Kidney (tissue), 14 donors: ENCODE results near the gene HOXA10. TPM values are rescaled to one million over a fixed set of nuclear protein-coding genes. Genes with fewer than 3 reads are reported as not detected.

Source experiments
- DNase-seq, 5 donors: peaks; one replicate each; pipeline ENCODE4 v3.0.0-alpha.2; 2013 to 2020
- FAIRE-seq: peaks from 2 replicates; lab custom pipeline; 2012; peaks lifted over from hg19 to GRCh38; lab: Jason Lieb, UNC
- H3K27ac ChIP-seq, 2 donors: one replicate each; pipeline ENCODE4 v1.7.0; 2013; ENCODE audit warnings: low read depth in 2 of 2, low read length in 2 of 2, inconsistent platforms in 1 of 2
- H3K27me3 ChIP-seq: one replicate; pipeline ENCODE4 v1.7.1; 2013; ENCODE audit warnings: low read length, inconsistent platforms; ENCODE audit not compliant: control insufficient read depth, insufficient read depth
- H3K36me3 ChIP-seq, 3 donors: one replicate each; pipeline versions ENCODE4 v1.7.0 to v1.7.1; 2013; ENCODE audit warnings: low read length in 3 of 3, control low read depth in 1 of 3, inconsistent platforms in 1 of 3; ENCODE audit not compliant: insufficient read depth in 3 of 3, control insufficient read depth in 2 of 3
- H3K4me1 ChIP-seq, 3 donors: one replicate each; pipeline versions ENCODE4 v1.7.0 to v1.7.1; 2013; ENCODE audit warnings: low read length in 3 of 3, inconsistent platforms in 1 of 3, low read depth in 1 of 3; ENCODE audit not compliant: control insufficient read depth in 2 of 3, insufficient read depth in 2 of 3
- H3K4me3 ChIP-seq, 3 donors: one replicate each; pipeline versions ENCODE4 v1.7.0 to v1.8.1; 2013; ENCODE audit warnings: low read length in 3 of 3, control low read depth in 1 of 3, inconsistent platforms in 1 of 3
- H3K9ac ChIP-seq, 3 donors: one replicate each; pipeline versions ENCODE4 v1.7.0 to v1.7.1; 2013; ENCODE audit warnings: low read length in 3 of 3, control low read depth in 1 of 3, inconsistent platforms in 1 of 3
- H3K9me3 ChIP-seq, 3 donors: one replicate each; pipeline versions ENCODE4 v1.7.0 to v1.7.1; 2013; ENCODE audit warnings: low read length in 3 of 3, control low read depth in 1 of 3, inconsistent platforms in 1 of 3; ENCODE audit not compliant: control insufficient read depth in 2 of 3, insufficient read depth in 1 of 3
- intact Hi-C: fragments of 100-400 bp; cut with DNase I; formaldehyde crosslinking; loops from one replicate; pipeline ENCODE4 v1.11.1; 2022
- polyA plus RNA-seq: library from polyadenylated mRNA; stranded (reverse); fragments of 350-450 nt; fragmentation: Illumina TruSeq; extraction: RNeasy Lipid Tissue Mini Kit (QIAGEN cat#74804); gene quantifications from one replicate; pipeline ENCODE4 v1.2.3, GENCODE V29; 2014; ENCODE audit warnings: low read depth, low replicate concordance; ENCODE audit not compliant: insufficient read depth
- total RNA-seq: library from RNA; stranded (reverse); fragmentation: NEBNext Ultra II Directional; extraction: Animal tissue kit (Norgen Biotek cat#: 25700); gene quantifications from one replicate; pipeline ENCODE4 v1.2.1, GENCODE V29; 2021
- TF ChIP-seq, protein P1 (sequence below): IDR thresholded peaks from 3 replicates; pipeline ENCODE4 v1.5.1; 2012; ENCODE audit warnings: mild to moderate bottlenecking, moderate library complexity, borderline replicate concordance; ENCODE audit not compliant: insufficient read depth; ENCODE audit errors: extremely low read depth
- donor health status: control.
- donor health status: control.
- donor health status: control.
- donor health status: control.
- donor health status: control.
- donor health status: DM: yes; HTN: yes; CAD: no.
- donor health status: Normal renal cell carcinoma (clear cell type).

The HOXA10 gene
- total and polyA plus RNA-seq, 2 donors from 2014 or later = 16.3 to 17.9 TPM

DNA sequence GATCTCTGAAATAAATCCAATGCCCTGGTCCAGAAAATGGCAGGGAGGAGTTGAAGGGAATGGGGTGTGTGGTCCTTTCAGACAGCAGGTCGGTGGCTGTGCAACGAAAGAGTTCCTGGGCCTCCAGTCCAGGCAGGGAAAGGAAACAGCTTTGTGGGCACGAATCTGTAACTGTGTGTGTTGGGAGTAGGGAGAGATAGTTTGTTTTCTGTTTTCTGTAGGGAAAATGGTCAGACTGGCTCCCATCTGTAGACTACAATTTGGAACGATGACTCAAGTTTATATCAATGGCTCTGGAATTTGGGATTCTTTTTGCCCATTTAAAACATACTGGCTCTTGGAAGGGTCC lies 6.2 kb downstream of the HOXA10 start:
- intact Hi-C loops = no loop called here
- TF ChIP-seq, protein P1, sequence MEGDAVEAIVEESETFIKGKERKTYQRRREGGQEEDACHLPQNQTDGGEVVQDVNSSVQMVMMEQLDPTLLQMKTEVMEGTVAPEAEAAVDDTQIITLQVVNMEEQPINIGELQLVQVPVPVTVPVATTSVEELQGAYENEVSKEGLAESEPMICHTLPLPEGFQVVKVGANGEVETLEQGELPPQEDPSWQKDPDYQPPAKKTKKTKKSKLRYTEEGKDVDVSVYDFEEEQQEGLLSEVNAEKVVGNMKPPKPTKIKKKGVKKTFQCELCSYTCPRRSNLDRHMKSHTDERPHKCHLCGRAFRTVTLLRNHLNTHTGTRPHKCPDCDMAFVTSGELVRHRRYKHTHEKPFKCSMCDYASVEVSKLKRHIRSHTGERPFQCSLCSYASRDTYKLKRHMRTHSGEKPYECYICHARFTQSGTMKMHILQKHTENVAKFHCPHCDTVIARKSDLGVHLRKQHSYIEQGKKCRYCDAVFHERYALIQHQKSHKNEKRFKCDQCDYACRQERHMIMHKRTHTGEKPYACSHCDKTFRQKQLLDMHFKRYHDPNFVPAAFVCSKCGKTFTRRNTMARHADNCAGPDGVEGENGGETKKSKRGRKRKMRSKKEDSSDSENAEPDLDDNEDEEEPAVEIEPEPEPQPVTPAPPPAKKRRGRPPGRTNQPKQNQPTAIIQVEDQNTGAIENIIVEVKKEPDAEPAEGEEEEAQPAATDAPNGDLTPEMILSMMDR = no peak
- Histone ChIP-seq H3K4me1 (peaks cover 0 to 2% (median 0%) of the 10 kb centered on the region in 3 donors), H3K27me3 (no peaks in the 10 kb centered on the region), H3K9me3 (no peaks in the 10 kb centered on the region), H3K36me3 (peaks cover 0 to 8% (median 5%) of the 10 kb centered on the region in 3 donors), H3K27ac (peak overlapping the region; percentile 94 to 96), H3K4me3 (peak overlapping the region; percentile 59 to 86 (median 74)), H3K9ac (peak overlapping the region; percentile 57 to 95 (median 79))
- DNase-seq (peak in 1 of 5 donors; percentile 22), FAIRE-seq (no peak)

DNA sequence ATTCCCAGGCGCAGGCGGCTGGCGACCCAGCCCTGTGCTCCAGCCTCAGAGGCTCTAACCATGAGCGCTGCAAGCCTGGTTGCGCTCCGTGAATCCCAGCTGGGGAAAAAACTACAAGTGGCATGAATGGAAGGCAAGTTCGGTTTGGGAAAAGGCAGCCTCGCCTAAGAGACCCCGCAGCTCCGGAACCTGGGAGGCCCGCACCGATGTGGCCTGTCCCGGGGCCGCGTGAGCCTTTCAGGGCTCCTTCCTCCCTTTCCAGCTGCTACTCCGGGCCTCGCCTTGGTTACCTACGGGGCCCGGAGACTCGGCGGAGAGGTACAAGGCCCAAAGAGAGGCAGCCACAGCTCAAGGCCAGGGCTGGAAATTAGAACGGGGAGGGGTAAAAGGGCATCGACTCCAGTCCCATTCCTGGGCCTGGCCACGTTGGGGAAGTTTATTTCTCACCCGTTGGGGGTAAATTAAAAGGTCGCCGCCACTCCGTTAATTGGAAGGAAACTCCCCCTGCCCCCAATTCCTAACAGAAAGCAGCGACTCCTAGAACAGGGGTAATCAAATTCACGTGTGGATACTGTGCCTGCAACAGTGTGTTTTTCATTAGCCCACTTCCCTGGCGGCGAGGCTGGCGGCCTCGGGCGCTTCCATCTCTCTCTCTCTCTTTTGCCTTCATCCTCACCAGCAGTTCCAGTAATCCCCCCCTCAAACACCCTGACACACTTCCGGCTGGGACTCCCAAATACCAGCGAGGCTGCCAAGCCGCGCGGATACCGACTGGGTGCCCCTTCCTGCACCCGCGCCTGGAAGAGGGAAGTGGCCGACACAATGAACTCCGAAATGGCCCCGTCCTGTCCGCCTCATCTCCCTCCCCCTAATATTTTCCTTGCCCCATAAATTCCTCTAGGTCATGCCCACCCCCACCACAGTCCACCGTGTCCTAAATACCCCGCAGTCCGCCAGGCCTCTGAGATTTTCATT lies 7.3 kb downstream of the HOXA10 start:
- peak in 2 of 5 donors; percentile 85 for DNase-seq

DNA sequence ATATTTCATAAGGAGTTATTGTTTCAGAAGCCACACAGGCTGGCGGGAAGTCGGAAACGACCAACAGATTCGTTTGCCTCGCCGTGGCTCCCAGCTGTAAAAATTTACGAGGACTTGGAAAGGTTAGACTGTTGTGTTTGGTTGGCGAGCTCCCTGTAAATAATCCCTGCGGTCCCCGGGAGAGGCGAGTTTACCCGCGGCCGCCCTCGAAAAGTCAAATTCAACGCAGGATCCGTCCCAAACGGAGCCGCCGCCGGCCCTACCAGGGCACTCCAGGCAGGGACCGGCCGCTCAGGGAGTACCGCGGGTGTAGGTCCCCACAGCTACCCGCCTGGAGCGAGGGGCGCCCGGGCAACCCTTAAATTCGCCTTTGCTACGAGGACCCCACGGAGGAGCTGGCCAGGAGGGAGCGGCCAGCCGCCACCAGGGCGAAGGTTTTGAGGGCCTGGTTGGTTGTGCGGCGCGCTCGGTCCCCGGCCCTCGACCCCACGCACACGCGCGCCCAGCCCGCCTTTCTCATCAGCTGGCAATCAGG lies 8.1 kb downstream of the HOXA10 start:
- FAIRE-seq = no peak
- H3K9ac ChIP-seq = peak overlapping the region; percentile 57 to 95 (median 72)
- H3K36me3 ChIP-seq = peaks cover 0 to 9% (median 5%) of the 10 kb centered on the region in 3 donors
- H3K27ac ChIP-seq = peak overlapping the region; percentile 94 to 96
- H3K9me3 ChIP-seq = no peaks in the 10 kb centered on the region
- intact Hi-C loops = no loop called here
- H3K27me3 ChIP-seq = no peaks in the 10 kb centered on the region
- peak overlapping the region; percentile 86 to 97 (median 91) for H3K4me3 ChIP-seq
- TF ChIP-seq, protein P1 = no peak
- DNase-seq = peak; percentile 79 to 97 (median 87)
- H3K4me1 ChIP-seq = peaks cover 0 to 2% (median 0%) of the 10 kb centered on the region in 3 donors

More for the DNA sequence above, 7.3 kb downstream of the HOXA10 start:
- H3K9me3 ChIP-seq = no peaks in the 10 kb centered on the region
- peak overlapping the region; percentile 94 to 96 for H3K27ac ChIP-seq
- H3K27me3 ChIP-seq = no peaks in the 10 kb centered on the region
- TF ChIP-seq, protein P1 = no peak
- H3K9ac ChIP-seq = peak overlapping the region; percentile 57 to 95 (median 79)
- peaks cover 0 to 9% (median 5%) of the 10 kb centered on the region in 3 donors for H3K36me3 ChIP-seq
- FAIRE-seq = no peak
- intact Hi-C loops = no loop called here
- H3K4me1 ChIP-seq = peaks cover 0 to 2% (median 0%) of the 10 kb centered on the region in 3 donors
- H3K4me3 ChIP-seq = peak overlapping the region; percentile 60 to 86 (median 74)
